GM12878 (cell line): Measurements from ENCODE around the gene UGT2B28. TPM values are rescaled to one million over a fixed set of nuclear protein-coding genes. Genes with fewer than 3 reads are reported as not detected.
A peak's percentile ranks its signal among the peaks of the same experiment; 100 is the strongest.
"Not testable (repeated sequence)": the region's sequence is repeated elsewhere in the genome, so short reads cannot be mapped to it uniquely, and the experiment has no call there.

Experiments
- ATAC-seq: fragments of 200-7000 bp; cut with Tn5 transposase; 3 replicates; pipeline ENCODE4 v1.9.1; 2020; ENCODE audit warnings: mild to moderate bottlenecking, moderate library complexity
- BruUV-seq: library from RNA; stranded (reverse); fragments of 400-500 nt; replicated peaks from 2 replicates; lab custom pipeline; 2021; lab: Mats Ljungman, UMichigan
- CTCF ChIA-PET: fragments of 300-600 bp; sonication (Branson Sonifier 250); formaldehyde crosslinking; extraction: SDS; loops from one replicate; lab custom pipeline; 2021; ENCODE audit warnings: inconsistent platforms; lab: Yijun Ruan, JAX
- POLR2A ChIA-PET: fragments of 350-600 bp; formaldehyde crosslinking; extraction: SDS; loops from one replicate; lab custom pipeline; 2021; ENCODE audit warnings: inconsistent platforms; lab: Charles Lee
- RAD21 ChIA-PET: fragments of 300-600 bp; sonication (Branson Sonifier 250); formaldehyde crosslinking; loops from one replicate; lab custom pipeline; 2023; ENCODE audit warnings: antibody characterized with exemption; ENCODE audit not compliant: unreplicated experiment; lab: Charles Lee
- SMC1A ChIA-PET: fragments of 300-600 bp; sonication (Branson Sonifier 250); formaldehyde crosslinking; loops from one replicate; lab custom pipeline; 2023; ENCODE audit not compliant: unreplicated experiment, uncharacterized antibody; lab: Charles Lee
- DNase-seq: peaks from one replicate; pipeline ENCODE4 v3.0.0-alpha.2; 2011; ENCODE audit warnings: low read depth, low spot score
- FAIRE-seq: peaks from 3 replicates; lab custom pipeline; 2011; peaks lifted over from hg19 to GRCh38; lab: Jason Lieb, UNC
- H2AFZ ChIP-seq: 2 replicates; pipeline ENCODE4 v1.6.0; 2011; ENCODE audit warnings: low read depth, low read length, control low read depth; ENCODE audit not compliant: control insufficient read depth
- H3K27ac ChIP-seq: 2 replicates; pipeline ENCODE4 v1.5.1; 2011; ENCODE audit warnings: control low read depth; ENCODE audit not compliant: control insufficient read depth, insufficient read depth
- H3K27me3 ChIP-seq, 2 experiments: replicated peaks in 1 of 2; 2 replicates each; pipeline versions ENCODE4 v1.6.0 to v1.6.1; 2011; ENCODE audit warnings: low read length in 1 of 2; ENCODE audit not compliant: control insufficient read depth in 2 of 2, insufficient read depth in 2 of 2
- H3K36me3 ChIP-seq, 2 experiments: 2 replicates each; pipeline ENCODE4 v1.5.1; 2011; ENCODE audit warnings: low read length in 1 of 2; ENCODE audit not compliant: control insufficient read depth in 2 of 2, insufficient read depth in 2 of 2
- H3K4me1 ChIP-seq: 2 replicates; pipeline ENCODE4 v1.6.1; 2011; ENCODE audit warnings: mild to moderate bottlenecking, low read length, moderate library complexity, mixed read lengths; ENCODE audit not compliant: control insufficient read depth, insufficient read depth
- H3K4me2 ChIP-seq: 2 replicates; pipeline ENCODE4 v1.6.0; 2011; ENCODE audit warnings: control low read depth; ENCODE audit not compliant: control insufficient read depth, insufficient read depth
- H3K4me3 ChIP-seq: fragments of 200-600 bp; sonication (generic); 2 replicates; pipeline ENCODE4 v1.5.1; 2016
- H3K79me2 ChIP-seq: 2 replicates; pipeline ENCODE4 v1.6.0; 2011; ENCODE audit warnings: low read length; ENCODE audit not compliant: control insufficient read depth, insufficient read depth
- H3K9ac ChIP-seq: 2 replicates; pipeline ENCODE4 v1.8.0; 2011; ENCODE audit warnings: low read length, control low read depth, mixed read lengths; ENCODE audit not compliant: control insufficient read depth, insufficient read depth
- H3K9me3 ChIP-seq: replicated peaks from 3 replicates; pipeline ENCODE4 v1.5.1; 2011; ENCODE audit warnings: mild to moderate bottlenecking, low read length; ENCODE audit not compliant: control insufficient read depth, insufficient read depth
- H4K20me1 ChIP-seq: 2 replicates; pipeline ENCODE4 v1.6.0; 2011; ENCODE audit not compliant: control insufficient read depth, insufficient read depth
- CTCF ChIP-seq, 3 experiments: IDR thresholded peaks in 2 of 3; conservative IDR thresholded peaks in 1 of 3; 2 replicates each; pipeline ENCODE4 v1.5.1; 2011; ENCODE audit warnings: low read depth in 3 of 3, low read length in 3 of 3, mild to moderate bottlenecking in 3 of 3, control low read depth in 2 of 3, moderate library complexity in 2 of 3, inconsistent platforms in 1 of 3, mixed read lengths in 1 of 3; ENCODE audit not compliant: control insufficient read depth in 2 of 3, insufficient read depth in 1 of 3; ENCODE audit errors: extremely low read depth in 1 of 3
- RAD21 ChIP-seq: IDR thresholded peaks from 2 replicates; pipeline ENCODE4 v1.6.1; 2011; ENCODE audit warnings: mild to moderate bottlenecking, low read depth, low read length, moderate library complexity; ENCODE audit not compliant: insufficient read depth
- SMC3 ChIP-seq: IDR thresholded peaks from 2 replicates; pipeline ENCODE4 v1.6.1; 2011; ENCODE audit warnings: low read length, improper control_type of control experiment, borderline replicate concordance
- ZNF384 ChIP-seq: IDR thresholded peaks from 2 replicates; pipeline ENCODE4 v1.6.1; 2012; ENCODE audit warnings: low read depth, mild to moderate bottlenecking, low read length, improper control_type of control experiment, borderline replicate concordance
- WGBS: methylation state at CpG from one replicate; pipeline ENCODE4 v1.1.6; 2016; ENCODE audit warnings: low lambda C conversion rate; ENCODE audit not compliant: insufficient replicate concordance, insufficient coverage; ENCODE audit errors: missing lambda C conversion rate; 5-methylcytosine and 5-hydroxymethylcytosine counted together
- in situ Hi-C: fragments of 300-500 bp; cut with MboI; formaldehyde crosslinking; loops from 9 replicates; pipeline ENCODE4 v1.14.3; 2018; ENCODE audit warnings: mixed read lengths
- intact Hi-C: fragments of 100-400 bp; cut with micrococcal nuclease; formaldehyde crosslinking; loops from one replicate; pipeline ENCODE4 v1.14.2; 2022; ENCODE audit not compliant: unreplicated experiment
- polyA plus RNA-seq, 11 experiments: library from polyadenylated mRNA; depleted of rRNA in 4 of 11; unstranded in 6 of 11; stranded (reverse) in 5 of 11; fragments of >200 nt; fragmentation: Nextera tagmentation in 4 of 11; fragmentation: Illumina TruSeq in 1 of 11; extraction: Ambion mirVana in 4 of 11; extraction: Trizol in 1 of 11; gene quantifications; 1 replicate in 1 of 11; 2 replicates in 10 of 11; pipeline versions ENCODE4 v1.2.1 to v1.2.3, GENCODE V29; 2011 to 2016; ENCODE audit warnings: inconsistent platforms in 2 of 11, missing spikeins in 2 of 11, low read depth in 1 of 11
- total RNA-seq, 4 experiments: library from RNA; depleted of rRNA in 3 of 4; stranded (reverse); fragments of >200 nt in 3 of 4; fragmentation: Illumina TruSeq in 1 of 4; extraction: Trizol in 1 of 4; gene quantifications; 2 replicates each; pipeline versions ENCODE4 v1.2.1 to v1.2.3, GENCODE V29; 2013 to 2021

Gene UGT2B28
- total and polyA plus RNA-seq, 10 of the 15 experiments (the other 5 are each of a cell fraction or from before 2014, with no cell fraction given), result not detected

DNA sequence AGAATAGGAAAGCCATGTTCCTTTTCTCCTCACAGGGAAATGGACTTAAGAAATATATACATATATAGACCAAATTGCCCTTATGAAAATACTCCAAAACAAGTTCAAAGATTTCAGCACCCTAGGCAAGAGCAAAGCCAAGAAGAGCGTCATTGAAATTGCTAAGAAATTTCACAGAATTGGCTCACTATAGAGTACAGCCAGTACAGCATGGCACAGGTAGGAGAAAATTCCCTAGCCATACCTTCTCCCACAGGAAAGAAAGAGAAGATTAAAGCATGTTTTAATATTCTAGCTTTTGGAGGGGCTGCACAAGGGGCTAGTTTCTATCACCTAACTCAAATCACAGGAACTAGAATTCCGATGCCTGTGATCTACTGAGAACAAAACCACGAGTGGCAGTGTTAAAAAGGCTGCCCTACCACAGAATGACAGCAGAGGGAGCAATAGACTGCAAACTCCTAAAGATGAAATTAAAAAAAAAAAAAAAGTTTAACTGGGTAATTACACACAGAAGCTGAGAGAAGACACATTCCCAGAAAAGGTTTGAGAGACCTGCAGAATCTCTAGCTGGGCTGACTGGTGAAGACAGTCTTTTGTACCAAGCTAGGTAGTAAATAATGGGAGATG lies 37.5 kb downstream of the UGT2B28 start:
- H3K79me2 ChIP-seq, H3K9me3 ChIP-seq, H3K4me3 ChIP-seq, BruUV-seq, H3K4me1 ChIP-seq, H3K9ac ChIP-seq, H3K27ac ChIP-seq, H2AFZ ChIP-seq, H3K4me2 ChIP-seq, H4K20me1 ChIP-seq, H3K36me3 ChIP-seq, DNase-seq, H3K27me3 ChIP-seq, FAIRE-seq, POLR2A ChIA-PET: not testable (repeated sequence)
- TF ChIP-seq CTCF (IDR thresholded peaks at IDR 0.05 in 2 of 3, conservative IDR thresholded peaks at IDR 0.05 in 1 of 3; ENCODE audit: control insufficient read depth in 2 of 3, extremely low read depth in 1 of 3, insufficient read depth in 1 of 3, low read depth in 3 of 3, low read length in 3 of 3) (peak; percentile 29 to 30 (median 30); a peak in 4 of 6 replicates), ZNF384 (peak; percentile 40; the same call in 1 of the 2 replicates), SMC3 (peak; percentile 29; the same call in 1 of the 2 replicates), RAD21 (peak; percentile 42)
- ATAC-seq, result peak; percentile 40
- intact Hi-C loops (loop anchor here (5.0 kb wide), 2 partner anchors 300 to 565 kb away; no protein-coding TSS in a partner anchor), in situ Hi-C loops (loop anchor here (25.0 kb wide), 1 partner anchor 295 kb away; no protein-coding TSS in a partner anchor)
- SMC1A ChIA-PET, result interaction anchor here (0.6 kb wide), 1 partner anchor 521 kb away, joined by 3 read pairs; no protein-coding TSS in a partner anchor
- WGBS, result 17% methylated on average over 3 of the region's 3 CpGs
- RAD21 ChIA-PET, result interaction anchor here (0.7 to 1.3 kb wide), 2 partner anchors 866 to 1866 kb away, joined by 3 to 4 read pairs; no protein-coding TSS in a partner anchor
- CTCF ChIA-PET, result interaction anchor here (0.6 to 1.3 kb wide), 7 partner anchors 8 to 866 kb away, joined by 3 to 5 read pairs (median 3); no protein-coding TSS in a partner anchor
